ENCODE results near the gene DNTT.

The DNTT gene

GRCh38 chr10:96384506-96384905, 80.3 kb downstream of the DNTT start:
- DNase-seq = no peak

GRCh38 chr10:96387161-96387560, 82.9 kb downstream of the DNTT start:
- no peak for DNase-seq

GRCh38 chr10:96387601-96388000, 83.4 kb downstream of the DNTT start:
- DNase-seq = no peak
